ENCODE data around the gene NAPEPLD.

DNA sequence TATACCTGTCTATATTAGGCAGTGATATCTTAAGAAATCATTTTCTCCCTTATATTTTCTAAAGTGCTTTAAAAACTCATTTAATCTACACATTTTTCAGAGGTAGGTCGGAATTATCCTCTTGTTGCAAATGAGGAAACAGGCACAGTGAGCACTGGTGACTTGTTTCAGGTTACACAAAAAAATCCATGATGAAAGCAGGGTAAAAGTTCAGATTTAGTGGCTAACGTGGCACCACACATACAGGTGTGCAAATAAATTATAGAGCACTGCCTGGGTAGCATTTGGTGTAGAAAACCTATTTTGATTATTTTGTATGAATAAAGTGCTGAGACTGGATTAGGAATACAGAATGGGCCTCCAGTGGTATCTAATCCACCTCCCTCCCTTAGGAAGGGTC is 47.4 kb downstream of the NAPEPLD start:
- TF ChIP-seq, protein P1, sequence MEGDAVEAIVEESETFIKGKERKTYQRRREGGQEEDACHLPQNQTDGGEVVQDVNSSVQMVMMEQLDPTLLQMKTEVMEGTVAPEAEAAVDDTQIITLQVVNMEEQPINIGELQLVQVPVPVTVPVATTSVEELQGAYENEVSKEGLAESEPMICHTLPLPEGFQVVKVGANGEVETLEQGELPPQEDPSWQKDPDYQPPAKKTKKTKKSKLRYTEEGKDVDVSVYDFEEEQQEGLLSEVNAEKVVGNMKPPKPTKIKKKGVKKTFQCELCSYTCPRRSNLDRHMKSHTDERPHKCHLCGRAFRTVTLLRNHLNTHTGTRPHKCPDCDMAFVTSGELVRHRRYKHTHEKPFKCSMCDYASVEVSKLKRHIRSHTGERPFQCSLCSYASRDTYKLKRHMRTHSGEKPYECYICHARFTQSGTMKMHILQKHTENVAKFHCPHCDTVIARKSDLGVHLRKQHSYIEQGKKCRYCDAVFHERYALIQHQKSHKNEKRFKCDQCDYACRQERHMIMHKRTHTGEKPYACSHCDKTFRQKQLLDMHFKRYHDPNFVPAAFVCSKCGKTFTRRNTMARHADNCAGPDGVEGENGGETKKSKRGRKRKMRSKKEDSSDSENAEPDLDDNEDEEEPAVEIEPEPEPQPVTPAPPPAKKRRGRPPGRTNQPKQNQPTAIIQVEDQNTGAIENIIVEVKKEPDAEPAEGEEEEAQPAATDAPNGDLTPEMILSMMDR (conservative IDR thresholded peaks at IDR 0.05): no peak
- no peak for TF ChIP-seq EZH2 (IDR thresholded peaks at IDR 0.05; ENCODE audit: low read depth)

Data from PC-9 (cell line).